Endometrial microvascular endothelial cells (primary cell): Measurements from ENCODE around the gene AFTPH. TPM values are rescaled to one million over a fixed set of nuclear protein-coding genes. Genes with fewer than 3 reads are reported as not detected.

Experiments
- in situ Hi-C: cut with HindIII; loops from 2 replicates; pipeline ENCODE4 v1.10.0; 2017; ENCODE audit warnings: low sequenced_read_pairs, low pct_unique_long_range_greater_than_20kb; ENCODE audit errors: inconsistent ontology term
- total RNA-seq: library from RNA; depleted of rRNA; stranded (reverse); fragments of >200 nt; gene quantifications from one replicate; pipeline ENCODE4 v1.2.3, GENCODE V29; 2015; ENCODE audit errors: inconsistent ontology term

Gene AFTPH
- total RNA-seq, 1 donor from 2014 or later, result 22.0 TPM

DNA sequence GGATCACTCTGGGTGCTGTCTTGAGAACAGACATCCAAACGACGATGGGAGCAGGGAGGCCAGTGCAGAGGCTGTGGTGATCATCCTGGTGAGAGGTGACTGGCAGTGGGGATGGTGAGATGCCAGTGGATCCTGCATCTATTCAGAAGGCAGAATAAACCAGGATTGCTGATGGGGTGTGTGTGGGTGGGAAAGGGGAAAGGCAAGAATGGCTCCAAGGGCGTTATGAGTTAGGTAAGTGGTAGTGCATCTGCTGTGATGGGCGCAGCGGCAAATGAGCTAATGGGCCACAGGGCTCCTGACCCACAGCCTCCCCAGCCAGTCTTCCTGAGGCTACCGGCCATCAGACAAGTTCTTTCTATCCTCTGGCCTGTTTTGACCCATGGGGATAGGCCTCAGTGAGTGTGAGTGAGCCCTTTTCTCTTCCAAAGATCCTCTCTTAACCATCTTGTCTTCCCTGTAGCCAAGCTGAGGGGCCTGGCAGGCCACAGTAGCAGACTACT lies 100.0 kb downstream of the AFTPH start:
- in situ Hi-C loops, result no loop called here

DNA sequence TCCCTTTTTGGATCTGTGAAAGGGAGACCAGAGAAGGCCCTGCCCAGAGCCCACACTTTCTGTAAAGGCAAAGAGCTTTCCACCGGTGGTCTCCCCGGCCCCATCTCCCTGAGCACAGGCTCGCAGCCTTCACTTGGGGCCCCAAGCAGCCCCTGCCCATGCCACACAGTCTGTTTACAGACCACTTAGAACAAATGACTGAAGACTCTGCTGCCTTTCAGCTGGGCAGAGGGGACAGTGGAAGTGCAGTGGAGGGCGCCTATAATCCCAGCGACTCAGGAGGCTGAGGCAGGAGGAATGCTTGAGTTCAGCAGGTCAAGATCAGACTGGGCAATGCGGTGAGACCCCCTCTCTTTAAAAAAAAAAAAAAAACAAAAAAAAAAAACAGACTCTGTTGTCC lies 100.7 kb downstream of the AFTPH start:
- in situ Hi-C loops, result no loop called here

DNA sequence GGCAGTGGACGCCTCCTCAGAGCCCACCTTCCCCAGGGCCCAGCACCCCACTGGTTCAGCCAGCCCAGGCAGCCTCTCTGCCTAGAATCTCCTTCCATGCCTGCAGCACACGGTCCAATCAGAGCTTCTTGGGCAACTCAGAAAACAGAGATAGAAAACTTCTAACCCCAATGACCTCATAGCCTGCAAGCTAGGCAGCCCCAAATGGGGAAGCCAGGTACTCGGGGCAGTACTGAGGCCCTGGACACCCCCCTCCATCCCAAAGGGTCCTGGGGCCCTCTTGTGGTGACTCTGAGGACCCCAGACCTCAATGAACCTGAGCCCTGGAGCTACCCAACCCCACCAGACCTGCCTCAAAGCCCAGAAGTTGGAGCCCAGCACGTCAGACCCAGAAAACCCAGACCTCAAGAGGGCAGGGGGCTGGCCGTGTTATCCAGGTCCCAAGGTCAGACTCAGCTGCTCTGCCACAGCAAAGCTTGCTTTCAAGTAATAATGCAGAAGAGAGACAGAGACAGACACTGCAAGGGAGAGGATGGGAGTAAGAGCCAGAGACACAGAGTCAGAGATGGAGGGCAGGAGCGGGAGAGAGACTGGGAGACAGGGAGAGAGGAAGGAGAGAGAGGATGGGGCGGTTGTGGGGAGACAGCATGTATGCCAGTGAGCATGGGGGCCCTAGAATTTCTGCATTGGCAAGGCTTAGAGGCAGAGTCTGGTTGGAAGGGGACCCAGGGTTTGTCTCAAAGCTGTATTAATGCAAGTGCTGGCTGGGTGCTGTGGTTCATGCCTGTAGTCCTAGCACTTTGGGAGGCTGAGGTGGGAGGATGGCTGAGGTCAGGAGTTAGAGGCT lies 101.4 kb downstream of the AFTPH start:
- in situ Hi-C loops, result no loop called here

DNA sequence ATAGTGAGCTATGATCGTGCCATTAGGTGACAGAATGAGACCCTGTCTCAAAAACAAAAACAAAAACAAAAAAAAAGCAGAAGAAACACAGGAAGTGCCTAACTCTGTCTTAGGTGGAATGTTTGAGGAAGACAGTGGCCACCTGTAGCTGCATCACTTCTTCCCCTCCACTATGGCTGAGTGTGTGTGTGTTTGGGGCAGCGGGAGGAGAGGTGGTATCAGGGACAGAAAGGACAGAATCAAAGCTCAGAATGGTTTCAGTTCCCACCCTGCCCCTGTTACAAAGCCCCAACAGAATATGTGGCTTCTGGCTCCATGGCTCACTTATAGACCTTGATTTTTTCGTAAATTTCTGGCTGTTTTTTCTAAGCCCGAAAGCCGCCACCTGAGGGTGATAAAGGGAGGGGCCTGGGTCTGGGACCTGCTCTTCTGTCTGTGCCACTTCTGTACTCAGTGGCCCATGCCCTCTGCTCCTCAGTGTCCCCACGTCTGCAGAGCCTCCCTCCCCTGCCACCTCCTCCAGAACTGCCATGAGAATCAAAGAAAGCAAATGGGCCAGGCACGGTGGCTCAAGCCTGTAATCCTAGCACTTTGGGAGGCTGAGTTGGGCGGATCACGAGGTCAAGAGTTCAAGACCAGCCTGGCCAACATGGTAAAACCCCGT lies 102.2 kb downstream of the AFTPH start:
- in situ Hi-C loops, result no loop called here

DNA sequence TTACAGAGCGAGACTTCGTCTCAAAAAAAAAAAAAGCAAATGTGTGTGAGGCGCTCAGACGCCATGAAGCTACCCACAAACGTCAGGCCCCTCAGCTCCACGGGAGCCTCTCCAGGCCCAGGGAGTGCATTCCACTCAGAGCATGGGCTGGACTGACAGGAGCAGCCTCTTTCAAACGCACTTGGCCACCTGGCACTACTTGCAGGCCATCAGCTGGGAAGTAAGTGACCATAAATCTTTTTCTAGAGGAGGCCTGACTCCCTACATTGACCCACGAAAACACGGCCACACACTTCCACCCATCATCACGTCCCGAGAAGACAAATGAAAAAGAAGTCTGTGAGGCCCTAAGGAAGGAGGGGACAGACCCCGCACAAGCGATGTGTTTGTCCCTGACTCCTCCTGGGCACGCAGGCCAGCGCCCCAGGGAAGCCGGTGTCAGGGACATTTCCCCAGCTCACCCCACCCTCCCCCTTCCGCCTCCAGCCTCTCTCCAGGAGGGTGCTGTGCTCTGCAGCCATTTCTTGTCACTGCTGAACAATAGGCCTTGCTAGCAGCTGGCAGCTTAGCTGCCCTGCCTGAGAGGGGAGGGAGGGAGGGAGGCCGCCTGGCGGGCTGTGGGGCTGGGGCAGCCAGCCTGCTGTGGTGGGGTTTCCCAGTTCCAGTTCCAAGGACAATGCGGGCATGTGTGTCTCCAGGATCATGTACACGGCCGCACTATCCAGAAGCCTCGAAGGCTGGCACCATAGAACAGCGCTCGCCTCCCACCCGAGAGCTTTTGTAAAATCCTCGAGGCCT lies 103.0 kb downstream of the AFTPH start:
- in situ Hi-C loops, result no loop called here

DNA sequence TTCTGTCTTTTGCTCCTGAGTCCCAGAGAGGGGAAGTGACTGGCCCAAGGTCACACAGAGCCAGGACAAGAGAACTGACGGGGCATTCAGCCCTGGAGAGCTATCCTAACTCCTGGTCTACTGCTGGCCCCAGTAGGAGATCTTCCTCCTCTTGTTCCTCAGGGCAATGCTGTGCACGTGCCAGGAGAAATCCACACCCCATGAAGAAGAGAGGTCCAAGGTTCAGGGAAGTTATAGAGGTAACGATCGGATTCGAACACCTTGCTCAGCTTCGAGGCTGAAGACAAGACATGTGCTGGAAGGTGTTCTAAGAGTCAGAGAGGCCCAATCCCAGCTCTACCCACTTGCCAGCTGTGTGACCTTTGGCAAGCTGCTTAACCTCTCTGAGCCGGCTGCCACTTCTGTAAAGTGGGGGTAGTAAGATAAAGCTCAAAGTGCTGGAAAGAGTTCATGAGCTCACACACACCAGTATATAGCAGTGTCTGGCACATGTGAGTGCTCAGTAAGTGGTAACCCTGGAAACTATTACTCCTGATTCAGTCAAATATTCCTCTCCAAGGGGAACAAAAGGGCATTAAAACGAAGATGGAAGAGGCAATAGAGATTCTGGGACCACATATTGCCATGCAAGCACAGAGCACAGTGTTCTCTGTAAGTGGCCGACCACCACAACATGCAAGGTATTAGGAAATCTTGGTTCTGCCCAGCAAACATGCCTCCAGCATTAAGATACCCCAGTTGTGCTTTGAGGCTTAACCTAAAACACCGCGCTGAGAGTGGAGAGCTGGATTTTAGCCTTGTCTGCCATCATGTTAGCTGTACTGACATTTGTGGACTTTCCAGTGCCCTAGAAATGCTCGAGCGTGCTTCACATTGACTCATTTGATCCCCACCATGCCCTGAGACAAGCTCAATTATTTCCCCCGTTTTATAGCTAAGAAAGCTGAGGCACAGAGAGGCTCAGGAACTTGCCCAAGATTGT lies 104.0 kb downstream of the AFTPH start:
- in situ Hi-C loops, result no loop called here

DNA sequence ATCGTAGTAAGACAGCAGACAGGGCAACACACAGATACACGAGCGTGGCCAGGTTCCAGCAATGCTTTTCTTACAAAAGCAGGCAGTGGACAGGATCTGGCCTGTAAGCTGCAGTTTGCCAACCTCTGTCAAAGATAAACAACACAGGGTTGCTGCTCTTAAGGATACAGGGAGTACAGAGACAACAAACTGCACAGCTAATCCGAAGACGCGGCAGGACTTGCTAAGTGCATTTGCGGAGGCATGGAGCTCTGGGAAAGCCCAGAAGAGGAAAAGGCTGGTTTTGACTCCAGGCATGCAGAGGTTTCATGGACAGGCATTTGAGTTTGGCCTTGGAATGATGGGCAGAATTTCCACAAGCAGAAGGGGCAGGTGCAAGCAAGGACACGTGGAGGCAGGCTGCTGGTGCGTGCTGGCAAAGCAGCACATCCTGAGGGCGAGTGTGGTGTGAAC lies 105.2 kb downstream of the AFTPH start:
- in situ Hi-C loops, result no loop called here

DNA sequence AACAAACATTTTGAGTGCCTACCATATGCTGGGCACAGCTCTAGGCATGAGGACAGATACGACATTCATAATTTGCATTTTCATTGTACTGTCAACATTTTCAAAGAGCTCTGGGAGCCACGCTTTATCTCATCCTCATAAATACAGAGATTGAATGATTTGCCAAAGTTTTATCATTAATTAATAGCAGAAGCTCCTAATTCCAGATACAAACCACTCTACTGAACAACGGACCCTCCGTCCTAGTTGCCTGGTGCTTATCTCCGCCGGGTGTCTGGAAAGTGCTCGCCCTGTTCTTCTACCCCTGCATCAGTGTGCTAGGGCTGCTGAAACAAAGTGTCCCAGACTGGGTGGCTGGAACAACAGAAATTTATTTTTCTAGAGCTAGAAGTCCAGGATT lies 105.7 kb downstream of the AFTPH start:
- in situ Hi-C loops, result no loop called here

DNA sequence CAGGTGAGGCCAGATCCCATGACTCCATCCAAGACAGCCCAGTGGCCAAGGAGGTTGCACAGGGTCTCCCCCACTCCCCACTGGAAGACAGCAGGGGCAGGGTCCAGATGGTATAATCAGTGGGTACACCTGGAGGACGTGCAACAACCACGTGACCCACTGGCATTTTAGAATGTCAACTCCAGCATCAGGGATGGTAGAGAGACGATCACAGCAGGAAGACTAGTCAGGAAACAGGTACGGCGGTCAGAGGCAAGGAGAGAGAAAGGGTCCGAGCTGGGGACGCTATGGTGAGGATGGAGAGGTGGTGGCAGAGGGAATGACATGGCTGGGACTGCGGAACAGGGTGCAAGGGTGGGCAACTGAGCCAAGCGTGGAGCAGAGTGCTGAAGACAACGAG lies 106.6 kb downstream of the AFTPH start:
- in situ Hi-C loops, result no loop called here

DNA sequence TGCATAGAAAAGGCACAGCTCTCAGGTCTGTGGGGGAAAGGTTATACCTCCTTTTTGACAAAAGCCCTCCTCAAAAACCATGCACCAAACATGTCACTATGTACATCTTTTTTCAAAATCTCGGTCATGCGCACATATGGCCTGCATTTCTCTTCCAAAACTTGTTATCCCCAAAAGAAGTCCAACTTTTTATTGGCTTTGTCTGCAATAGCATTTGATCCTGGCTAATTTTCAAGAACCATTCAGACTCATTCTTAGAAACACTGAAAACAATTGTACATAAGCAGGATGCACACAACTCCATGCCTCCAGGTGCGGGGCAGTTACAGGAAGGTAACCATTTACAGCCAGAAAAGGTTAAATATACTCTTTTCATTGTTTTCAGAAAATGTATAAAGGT lies 107.6 kb downstream of the AFTPH start:
- in situ Hi-C loops, result no loop called here

DNA sequence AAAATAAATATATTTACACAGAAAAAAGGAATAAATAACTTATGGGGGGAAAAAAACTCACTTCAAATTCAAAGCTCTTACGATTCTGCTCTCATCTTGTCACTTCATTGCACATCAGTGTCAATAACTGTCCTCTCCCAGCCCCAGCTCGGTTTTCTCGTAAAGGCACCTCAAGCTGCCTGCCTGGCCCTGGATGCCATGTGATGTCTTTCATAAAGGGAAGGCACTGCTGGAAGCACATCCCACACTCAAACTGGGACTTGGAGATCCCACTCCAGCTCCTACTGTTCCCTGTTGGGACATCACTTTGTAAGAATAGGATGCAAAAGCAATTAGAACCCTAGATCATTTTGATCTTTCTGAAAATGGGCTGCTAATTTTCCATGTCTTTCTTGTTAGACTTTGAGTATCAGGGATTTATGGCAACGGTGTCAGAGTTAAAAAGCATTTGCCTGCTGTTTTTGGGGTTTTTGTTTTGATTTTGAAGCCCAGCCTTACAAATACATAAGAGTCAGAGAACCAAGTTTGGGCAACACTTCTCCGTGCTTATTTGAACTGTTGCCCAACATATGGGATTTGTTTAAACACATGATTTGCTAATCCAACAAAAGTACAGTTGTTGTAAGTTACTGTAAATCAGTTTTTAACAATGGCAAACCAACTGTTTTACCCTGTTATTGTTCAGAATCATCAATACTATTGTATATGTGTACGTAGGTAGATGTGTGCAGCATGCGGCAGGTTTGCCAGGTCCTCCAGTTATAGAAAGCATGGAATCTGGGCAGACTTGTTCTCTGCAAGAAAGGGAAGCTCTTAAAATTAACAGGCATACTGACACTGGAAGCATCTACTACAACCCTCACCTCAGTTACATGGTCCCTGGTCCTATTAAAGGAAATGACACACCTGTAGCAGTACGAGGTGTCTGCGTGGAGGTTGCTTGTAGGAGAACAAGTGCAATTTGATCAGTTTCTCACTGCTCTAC lies 109.0 kb downstream of the AFTPH start:
- in situ Hi-C loops, result no loop called here

DNA sequence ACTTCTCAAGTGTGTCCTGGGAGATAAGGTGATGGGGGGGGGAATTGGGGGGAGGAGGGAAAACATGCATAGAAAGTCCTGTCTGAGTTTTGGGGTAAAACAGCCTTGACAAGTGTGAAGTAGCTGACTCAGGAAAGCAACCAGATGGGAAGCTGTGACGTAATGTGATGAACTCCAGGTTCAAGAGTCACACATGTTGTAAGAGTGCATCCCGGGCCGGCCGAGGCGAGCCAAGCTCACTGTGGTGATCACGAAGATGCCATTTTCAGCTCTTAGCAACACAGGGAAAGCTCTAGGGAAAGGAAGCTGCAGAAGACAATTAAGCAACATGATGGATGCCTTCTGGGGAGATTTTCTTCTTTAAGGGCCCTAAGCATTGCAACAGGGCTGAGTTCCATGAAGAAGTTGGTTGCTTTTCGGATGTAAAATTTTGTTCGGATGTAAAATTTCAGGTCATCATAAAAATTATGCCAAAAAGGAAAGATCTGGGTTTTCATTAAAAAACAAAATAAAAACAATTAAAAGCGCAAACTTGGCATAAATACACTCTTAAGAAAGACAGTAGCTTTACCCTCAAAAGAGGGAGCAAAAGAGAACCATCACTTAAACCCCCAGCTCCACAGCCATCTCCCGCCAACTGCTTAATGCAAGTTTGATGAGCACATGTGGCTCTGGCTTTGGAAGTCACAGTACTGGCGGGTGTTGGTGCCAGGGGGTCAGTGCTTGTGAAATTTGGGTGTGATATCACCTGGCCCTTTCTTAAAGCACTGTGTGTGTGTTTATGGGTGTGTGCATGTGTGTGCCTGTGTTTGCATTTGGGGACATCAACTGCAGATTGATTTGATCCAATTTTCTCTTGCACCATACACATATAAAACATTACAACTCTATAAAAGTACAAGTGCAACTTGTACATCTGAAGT lies 110.5 kb downstream of the AFTPH start:
- in situ Hi-C loops, result no loop called here

DNA sequence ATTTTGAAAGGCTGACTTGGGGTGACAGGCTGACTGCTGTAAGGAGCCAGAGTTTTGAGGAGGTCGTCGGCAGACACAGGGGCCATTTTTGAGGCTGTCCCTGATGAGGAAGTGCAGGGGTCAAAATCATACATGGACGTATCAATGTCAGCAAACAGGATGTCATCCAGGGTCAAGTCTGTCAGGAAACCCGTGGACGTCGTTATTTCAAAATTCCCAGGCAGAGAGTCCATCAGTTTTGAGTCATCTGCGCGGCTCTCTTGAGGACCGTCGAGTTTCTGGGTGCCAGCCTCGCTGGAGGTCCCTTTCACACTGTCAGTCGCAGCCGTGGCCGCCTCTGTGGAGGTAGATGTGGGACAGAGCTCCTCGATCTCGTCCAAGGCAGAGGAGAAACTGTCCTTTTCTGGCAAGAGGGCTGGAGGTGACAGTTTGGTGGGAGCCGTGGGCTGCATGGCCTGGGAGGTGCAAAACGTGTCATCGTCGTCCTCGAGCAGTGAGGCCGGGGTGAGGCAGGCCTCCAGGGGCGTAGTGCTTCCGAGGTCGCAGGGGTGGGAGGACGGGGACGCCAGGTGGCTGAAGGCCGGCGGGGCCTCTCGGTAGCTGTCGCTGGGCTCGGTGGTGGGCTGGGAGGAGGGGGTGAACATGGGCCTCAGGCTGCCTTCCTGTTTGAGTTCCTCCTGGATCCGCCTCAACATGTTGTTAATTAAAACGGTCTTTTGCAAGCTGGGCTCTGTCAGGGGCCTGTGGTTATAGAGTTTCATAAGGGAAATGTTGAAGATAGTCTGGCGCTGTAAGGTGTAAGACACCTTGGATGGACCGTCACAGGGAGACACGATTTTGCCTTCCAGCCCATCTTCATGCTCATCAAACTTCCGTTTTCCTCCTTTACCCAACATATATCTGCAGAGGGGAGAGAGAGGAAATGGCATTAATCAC lies 112.1 kb downstream of the AFTPH start:
- in situ Hi-C loops, result no loop called here

DNA sequence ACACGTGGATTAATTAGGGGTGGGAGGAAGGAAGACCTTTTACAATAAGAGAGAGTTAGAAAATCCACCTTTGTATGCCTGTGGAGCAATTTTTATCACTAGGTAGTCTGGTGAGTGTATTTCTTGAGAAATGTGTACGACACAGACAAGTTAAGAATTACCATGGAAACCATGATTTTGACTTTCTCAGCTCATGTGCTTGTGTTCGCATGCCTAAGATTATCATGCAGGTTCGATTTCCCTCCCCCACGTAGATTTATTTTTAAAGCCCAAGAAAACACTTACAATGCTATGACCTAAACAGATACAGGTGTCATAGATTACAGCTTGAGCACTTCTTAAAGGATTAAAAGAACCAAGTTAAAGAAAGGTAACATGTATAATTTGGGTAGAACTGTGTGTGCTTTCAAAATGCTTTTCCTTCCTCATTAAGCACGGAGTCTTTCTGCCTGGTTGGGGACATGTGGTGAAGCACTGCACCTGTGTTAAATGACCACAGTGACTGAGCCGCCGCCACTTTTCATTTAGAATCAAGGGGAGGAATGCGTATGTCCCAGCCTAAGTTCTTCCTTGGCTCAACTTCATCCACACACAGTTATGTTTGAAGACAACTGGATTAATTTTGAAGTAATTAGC lies 113.0 kb downstream of the AFTPH start:
- in situ Hi-C loops, result no loop called here

DNA sequence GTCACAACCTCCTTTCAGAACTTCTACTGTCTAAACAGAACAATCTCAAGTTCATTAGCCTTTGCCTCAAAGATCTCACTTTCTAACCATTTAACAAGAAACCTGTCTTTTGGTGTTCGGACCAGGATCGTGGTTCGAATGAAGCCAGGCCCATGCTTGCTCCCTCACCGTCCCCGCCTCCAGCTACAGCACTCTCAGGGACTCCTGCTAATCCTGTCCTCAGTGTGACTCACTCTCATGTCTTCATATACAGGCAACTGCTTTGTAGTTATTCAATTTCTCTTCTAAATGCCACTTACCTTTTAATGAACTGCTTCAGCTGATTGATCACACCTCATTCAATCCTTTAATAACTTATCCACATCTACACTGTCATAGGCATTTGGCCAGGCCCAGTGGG lies 113.8 kb downstream of the AFTPH start:
- in situ Hi-C loops, result no loop called here
